ENCODE data around the gene CYLD.

Gene CYLD

GRCh38 chr16:50814541-50814940, 72.7 kb downstream of the CYLD start:
- Histone ChIP-seq H4K8ac (ENCODE audit: low read length) (no peak overlapping the region), H2BK12ac (ENCODE audit: low read length in 2 of 2) (no peak overlapping the region), H2AFZ (ENCODE audit: low read depth, low read length) (no peak overlapping the region), H2BK15ac (ENCODE audit: low read depth, poor library complexity, severe bottlenecking) (no peak overlapping the region), H3K4me1 (ENCODE audit: control insufficient read depth, insufficient read depth, low read depth, low read length) (no peaks in the 10 kb centered on the region), H3K27me3 (ENCODE audit: control insufficient read depth in 1 of 2, insufficient read depth in 1 of 2, low read length in 2 of 2) (peaks cover 8 to 14% of the 10 kb centered on the region in 2 experiments), H2BK5ac (ENCODE audit: low read depth, low read length, poor library complexity, severe bottlenecking) (no peak overlapping the region), H3K14ac (ENCODE audit: low read length in 2 of 2) (no peak overlapping the region), H3K23ac (ENCODE audit: low read length in 2 of 2) (no peak overlapping the region), H3K4ac (ENCODE audit: low read depth in 1 of 2, low read length in 2 of 2) (no peak overlapping the region), H4K91ac (ENCODE audit: low read length) (no peak overlapping the region), H3K27ac (ENCODE audit: low read length, poor library complexity, severe bottlenecking) (no peak overlapping the region), H3K4me3 (ENCODE audit: insufficient read depth in 1 of 2, low read depth in 1 of 2, low read length in 2 of 2) (no peak overlapping the region), H3K9ac (ENCODE audit: low read length) (no peak overlapping the region), H3K18ac (ENCODE audit: low read depth in 1 of 2, low read length in 2 of 2) (no peak overlapping the region), H2BK120ac (ENCODE audit: low read depth, low read length) (no peak overlapping the region), H3K36me3 (ENCODE audit: control insufficient read depth in 1 of 2, insufficient read depth in 2 of 2, low read depth in 1 of 2, low read length in 2 of 2) (no peaks in the 10 kb centered on the region), H3K79me1 (replicated peaks; ENCODE audit: low read length, poor library complexity, severe bottlenecking) (no peaks in the 10 kb centered on the region), H3K9me3 (ENCODE audit: control insufficient read depth, low read length) (no peaks in the 10 kb centered on the region), H2AK5ac (ENCODE audit: low read length, severe bottlenecking) (no peak overlapping the region), H3K4me2 (ENCODE audit: low read length, poor library complexity, severe bottlenecking) (no peak overlapping the region)
- DNase-seq: no peak
- 85% methylated on average over 5 of the region's 7 CpGs for WGBS

DNA sequence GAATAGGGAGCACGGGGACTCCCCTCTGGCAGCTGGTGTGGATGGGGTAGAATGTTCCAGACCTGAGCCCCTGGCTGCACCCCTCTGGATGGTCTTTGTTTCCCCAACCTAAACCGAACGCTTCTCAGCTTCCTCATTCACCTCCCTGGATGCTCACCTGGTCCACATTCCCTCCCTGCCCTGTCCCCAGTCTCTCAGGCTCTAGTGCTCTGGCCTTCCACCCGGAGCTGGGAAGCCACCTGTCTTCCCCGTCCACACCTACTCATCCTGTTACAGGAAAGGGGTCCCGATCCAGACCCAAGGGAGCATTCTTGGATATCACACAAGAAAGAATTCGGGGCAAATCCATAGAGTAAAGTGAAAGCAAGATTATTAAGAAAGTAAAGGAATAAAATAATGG, 73.5 kb downstream of the CYLD start:
- DNase-seq: no peak
- 84% methylated on average over 7 of the region's 7 CpGs for WGBS
- H3K27me3 ChIP-seq (ENCODE audit: control insufficient read depth in 1 of 2, insufficient read depth in 1 of 2, low read length in 2 of 2): peaks cover 7 to 13% of the 10 kb centered on the region in 2 experiments
- H3K4me1 ChIP-seq (ENCODE audit: control insufficient read depth, insufficient read depth, low read depth, low read length): no peaks in the 10 kb centered on the region
- no peak overlapping the region for H3K4me2 ChIP-seq (ENCODE audit: low read length, poor library complexity, severe bottlenecking)
- H3K18ac ChIP-seq (ENCODE audit: low read depth in 1 of 2, low read length in 2 of 2): no peak overlapping the region
- no peak overlapping the region for H4K8ac ChIP-seq (ENCODE audit: low read length)
- no peak overlapping the region for H3K4ac ChIP-seq (ENCODE audit: low read depth in 1 of 2, low read length in 2 of 2)
- no peak overlapping the region for H3K27ac ChIP-seq (ENCODE audit: low read length, poor library complexity, severe bottlenecking)
- no peaks in the 10 kb centered on the region for H3K9me3 ChIP-seq (ENCODE audit: control insufficient read depth, low read length)
- no peak overlapping the region for H2BK12ac ChIP-seq (ENCODE audit: low read length in 2 of 2)
- H4K91ac ChIP-seq (ENCODE audit: low read length): no peak overlapping the region
- no peak overlapping the region for H3K23ac ChIP-seq (ENCODE audit: low read length in 2 of 2)
- no peak overlapping the region for H3K4me3 ChIP-seq (ENCODE audit: insufficient read depth in 1 of 2, low read depth in 1 of 2, low read length in 2 of 2)
- H2BK15ac ChIP-seq (ENCODE audit: low read depth, poor library complexity, severe bottlenecking): no peak overlapping the region
- H2AFZ ChIP-seq (ENCODE audit: low read depth, low read length): no peak overlapping the region
- no peak overlapping the region for H3K14ac ChIP-seq (ENCODE audit: low read length in 2 of 2)
- H3K36me3 ChIP-seq (ENCODE audit: control insufficient read depth in 1 of 2, insufficient read depth in 2 of 2, low read depth in 1 of 2, low read length in 2 of 2): no peaks in the 10 kb centered on the region
- no peaks in the 10 kb centered on the region for H3K79me1 ChIP-seq (replicated peaks; ENCODE audit: low read length, poor library complexity, severe bottlenecking)
- no peak overlapping the region for H2AK5ac ChIP-seq (ENCODE audit: low read length, severe bottlenecking)
- no peak overlapping the region for H2BK5ac ChIP-seq (ENCODE audit: low read depth, low read length, poor library complexity, severe bottlenecking)
- H2BK120ac ChIP-seq (ENCODE audit: low read depth, low read length): no peak overlapping the region
- H3K9ac ChIP-seq (ENCODE audit: low read length): no peak overlapping the region

DNA sequence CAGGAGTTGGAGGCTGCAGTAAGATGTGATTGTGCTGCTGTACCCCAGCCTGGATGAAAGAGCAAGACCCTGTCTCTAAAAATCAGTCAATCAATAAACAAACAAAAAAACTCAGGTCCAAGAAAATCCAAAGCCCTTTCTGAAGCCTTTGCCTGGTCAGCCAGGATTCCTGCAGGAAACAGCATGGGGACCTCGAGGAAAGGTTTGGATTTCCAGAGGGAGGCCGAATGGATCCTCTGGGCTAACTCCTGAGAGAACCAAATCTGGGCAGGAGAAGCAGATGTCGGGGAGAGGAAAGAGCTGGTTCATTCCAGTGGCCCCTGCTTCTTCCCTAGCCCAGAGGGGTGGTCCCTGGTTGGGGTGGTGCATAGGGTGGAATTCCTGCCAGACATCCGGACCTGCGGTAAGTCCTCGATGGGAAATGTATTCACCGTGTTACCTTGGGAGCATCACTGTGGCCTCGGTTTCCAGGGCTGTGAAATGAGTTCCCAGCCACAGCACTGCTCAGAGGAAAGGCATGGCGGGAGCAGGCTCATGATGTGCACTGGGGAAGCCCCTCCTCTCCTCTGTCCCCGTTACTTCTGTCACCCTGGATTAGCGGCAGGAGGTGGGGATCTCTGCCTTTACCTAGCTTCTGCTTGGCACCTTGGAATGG, 75.1 kb downstream of the CYLD start:
- Histone ChIP-seq H3K18ac (ENCODE audit: low read depth in 1 of 2, low read length in 2 of 2) (no peak overlapping the region), H3K4me2 (ENCODE audit: low read length, poor library complexity, severe bottlenecking) (no peak overlapping the region), H3K36me3 (ENCODE audit: control insufficient read depth in 1 of 2, insufficient read depth in 2 of 2, low read depth in 1 of 2, low read length in 2 of 2) (no peaks in the 10 kb centered on the region), H2BK15ac (ENCODE audit: low read depth, poor library complexity, severe bottlenecking) (no peak overlapping the region), H2BK120ac (ENCODE audit: low read depth, low read length) (no peak overlapping the region), H3K23ac (ENCODE audit: low read length in 2 of 2) (no peak overlapping the region), H3K27me3 (ENCODE audit: control insufficient read depth in 1 of 2, insufficient read depth in 1 of 2, low read length in 2 of 2) (peaks cover 3 to 13% of the 10 kb centered on the region in 2 experiments), H3K9ac (ENCODE audit: low read length) (no peak overlapping the region), H2AK5ac (ENCODE audit: low read length, severe bottlenecking) (no peak overlapping the region), H3K14ac (ENCODE audit: low read length in 2 of 2) (no peak overlapping the region), H4K91ac (ENCODE audit: low read length) (no peak overlapping the region), H2BK12ac (ENCODE audit: low read length in 2 of 2) (no peak overlapping the region), H2BK5ac (ENCODE audit: low read depth, low read length, poor library complexity, severe bottlenecking) (no peak overlapping the region), H4K8ac (ENCODE audit: low read length) (no peak overlapping the region), H3K4ac (ENCODE audit: low read depth in 1 of 2, low read length in 2 of 2) (no peak overlapping the region), H3K27ac (ENCODE audit: low read length, poor library complexity, severe bottlenecking) (no peak overlapping the region), H3K4me3 (ENCODE audit: insufficient read depth in 1 of 2, low read depth in 1 of 2, low read length in 2 of 2) (no peak overlapping the region), H3K79me1 (replicated peaks; ENCODE audit: low read length, poor library complexity, severe bottlenecking) (no peaks in the 10 kb centered on the region), H3K9me3 (ENCODE audit: control insufficient read depth, low read length) (no peaks in the 10 kb centered on the region), H2AFZ (ENCODE audit: low read depth, low read length) (no peak overlapping the region), H3K4me1 (ENCODE audit: control insufficient read depth, insufficient read depth, low read depth, low read length) (no peaks in the 10 kb centered on the region)
- no peak for DNase-seq
- 79% methylated on average over 11 of the region's 11 CpGs for WGBS

GRCh38 chr16:50818380-50818779, 76.5 kb downstream of the CYLD start:
- H2BK120ac ChIP-seq (ENCODE audit: low read depth, low read length): no peak overlapping the region
- no peak overlapping the region for H3K14ac ChIP-seq (ENCODE audit: low read length in 2 of 2)
- no peaks in the 10 kb centered on the region for H3K4me1 ChIP-seq (ENCODE audit: control insufficient read depth, insufficient read depth, low read depth, low read length)
- H2BK12ac ChIP-seq (ENCODE audit: low read length in 2 of 2): no peak overlapping the region
- H3K18ac ChIP-seq (ENCODE audit: low read depth in 1 of 2, low read length in 2 of 2): no peak overlapping the region
- no peak overlapping the region for H3K9ac ChIP-seq (ENCODE audit: low read length)
- H3K36me3 ChIP-seq (ENCODE audit: control insufficient read depth in 1 of 2, insufficient read depth in 2 of 2, low read depth in 1 of 2, low read length in 2 of 2): no peaks in the 10 kb centered on the region
- H2AK5ac ChIP-seq (ENCODE audit: low read length, severe bottlenecking): no peak overlapping the region
- H3K4ac ChIP-seq (ENCODE audit: low read depth in 1 of 2, low read length in 2 of 2): no peak overlapping the region
- no peak overlapping the region for H2BK5ac ChIP-seq (ENCODE audit: low read depth, low read length, poor library complexity, severe bottlenecking)
- H3K27ac ChIP-seq (ENCODE audit: low read length, poor library complexity, severe bottlenecking): no peak overlapping the region
- DNase-seq: no peak
- no peaks in the 10 kb centered on the region for H3K9me3 ChIP-seq (ENCODE audit: control insufficient read depth, low read length)
- H2AFZ ChIP-seq (ENCODE audit: low read depth, low read length): no peak overlapping the region
- H3K27me3 ChIP-seq (ENCODE audit: control insufficient read depth in 1 of 2, insufficient read depth in 1 of 2, low read length in 2 of 2): peaks cover 3 to 13% of the 10 kb centered on the region in 2 experiments
- H3K4me2 ChIP-seq (ENCODE audit: low read length, poor library complexity, severe bottlenecking): no peak overlapping the region
- H3K23ac ChIP-seq (ENCODE audit: low read length in 2 of 2): no peak overlapping the region
- H3K79me1 ChIP-seq (replicated peaks; ENCODE audit: low read length, poor library complexity, severe bottlenecking): no peaks in the 10 kb centered on the region
- H4K8ac ChIP-seq (ENCODE audit: low read length): no peak overlapping the region
- no peak overlapping the region for H2BK15ac ChIP-seq (ENCODE audit: low read depth, poor library complexity, severe bottlenecking)
- H4K91ac ChIP-seq (ENCODE audit: low read length): no peak overlapping the region
- WGBS: 93% methylated on average over 7 of the region's 8 CpGs
- no peak overlapping the region for H3K4me3 ChIP-seq (ENCODE audit: insufficient read depth in 1 of 2, low read depth in 1 of 2, low read length in 2 of 2)
